ENCODE results near the gene ZNF30.

ZNF30 gene

GRCh38 chr19:34960103-34960805 lies 33.6 kb downstream of the ZNF30 start (continued):
- no peak for TF ChIP-seq ZBTB7A (tag by site-specific recombination; IDR thresholded peaks at IDR 0.05; ENCODE audit: low read depth)
- TF ChIP-seq HOXA7 (CRISPR knock-in tag; IDR thresholded peaks at IDR 0.05; ENCODE audit: borderline replicate concordance), result no peak
- TF ChIP-seq, protein P1, sequence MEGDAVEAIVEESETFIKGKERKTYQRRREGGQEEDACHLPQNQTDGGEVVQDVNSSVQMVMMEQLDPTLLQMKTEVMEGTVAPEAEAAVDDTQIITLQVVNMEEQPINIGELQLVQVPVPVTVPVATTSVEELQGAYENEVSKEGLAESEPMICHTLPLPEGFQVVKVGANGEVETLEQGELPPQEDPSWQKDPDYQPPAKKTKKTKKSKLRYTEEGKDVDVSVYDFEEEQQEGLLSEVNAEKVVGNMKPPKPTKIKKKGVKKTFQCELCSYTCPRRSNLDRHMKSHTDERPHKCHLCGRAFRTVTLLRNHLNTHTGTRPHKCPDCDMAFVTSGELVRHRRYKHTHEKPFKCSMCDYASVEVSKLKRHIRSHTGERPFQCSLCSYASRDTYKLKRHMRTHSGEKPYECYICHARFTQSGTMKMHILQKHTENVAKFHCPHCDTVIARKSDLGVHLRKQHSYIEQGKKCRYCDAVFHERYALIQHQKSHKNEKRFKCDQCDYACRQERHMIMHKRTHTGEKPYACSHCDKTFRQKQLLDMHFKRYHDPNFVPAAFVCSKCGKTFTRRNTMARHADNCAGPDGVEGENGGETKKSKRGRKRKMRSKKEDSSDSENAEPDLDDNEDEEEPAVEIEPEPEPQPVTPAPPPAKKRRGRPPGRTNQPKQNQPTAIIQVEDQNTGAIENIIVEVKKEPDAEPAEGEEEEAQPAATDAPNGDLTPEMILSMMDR (tag by site-specific recombination; IDR thresholded peaks at IDR 0.05), result no peak
- no peak for TF ChIP-seq ZNF521 (tag by site-specific recombination; IDR thresholded peaks at IDR 0.05)

DNA sequence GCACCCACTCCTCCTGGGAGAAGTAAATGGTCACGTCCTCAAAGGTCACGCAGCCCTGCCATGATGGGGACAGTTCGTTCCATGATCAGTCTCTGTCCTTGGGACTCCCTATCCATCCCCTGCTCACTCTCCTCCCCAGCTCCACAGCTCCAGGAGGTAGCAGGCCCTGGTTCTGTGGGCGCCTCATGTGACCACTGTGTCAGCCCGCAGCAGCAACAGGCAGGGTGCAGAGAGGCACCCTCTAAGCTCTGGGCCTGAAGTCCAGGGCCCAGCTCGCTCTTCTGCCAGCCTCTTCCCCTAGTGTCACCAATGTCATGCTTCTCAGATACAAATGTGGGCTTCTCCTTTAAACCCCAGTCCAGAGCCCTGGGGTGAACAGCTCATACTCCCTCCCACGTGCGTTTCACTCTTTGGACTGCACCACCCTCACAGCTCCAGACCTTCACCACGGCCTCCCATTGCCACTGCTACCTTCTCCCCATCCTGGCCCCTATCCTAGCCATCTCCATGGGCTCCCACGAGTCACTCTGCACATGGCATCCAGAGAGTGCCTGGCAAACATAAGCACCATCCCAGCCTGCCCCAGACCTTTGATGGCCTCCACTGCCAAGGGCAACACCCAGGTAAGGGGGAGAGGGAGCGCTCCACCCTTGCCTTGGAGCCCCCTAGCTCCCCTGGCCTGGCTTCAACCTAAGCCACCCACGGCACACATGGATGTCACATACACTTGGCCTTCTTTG lies 34.4 kb downstream of the ZNF30 start:
- H3K27ac ChIP-seq (ENCODE audit: extremely low read depth, low read depth, low read length), result no peak overlapping the region
- CTCF ChIA-PET, result interaction anchor here (0.5 to 6.3 kb wide), 5 partner anchors 12 to 472 kb away, joined by 3 to 52 read pairs (median 4); no protein-coding TSS in a partner anchor
- TF ChIP-seq ZNF140 (tag by site-specific recombination; IDR thresholded peaks at IDR 0.05), result no peak
- TF ChIP-seq ZNF398 (tag by site-specific recombination; IDR thresholded peaks at IDR 0.05), result no peak
- TF ChIP-seq ZNF560 (tag by site-specific recombination; IDR thresholded peaks at IDR 0.05; ENCODE audit: borderline replicate concordance), result peak; percentile 46; the same call in 1 of the 2 replicates
- TF ChIP-seq ZIC2 (tag by site-specific recombination; IDR thresholded peaks at IDR 0.05), result no peak
- TF ChIP-seq ZNF121 (tag by site-specific recombination; IDR thresholded peaks at IDR 0.05), result no peak
- no peak for TF ChIP-seq ZNF274 (IDR thresholded peaks at IDR 0.05; ENCODE audit: low read length)
- TF ChIP-seq ZNF274 (tag by site-specific recombination; IDR thresholded peaks at IDR 0.05; ENCODE audit: borderline replicate concordance), result no peak
- peaks cover 10% of the 10 kb centered on the region; the same call in 1 of the 2 replicates for H3K9me3 ChIP-seq (ENCODE audit: control insufficient read depth, insufficient read depth, low read depth, low read length)
- peaks cover 16% of the 10 kb centered on the region for H3K4me1 ChIP-seq (ENCODE audit: control insufficient read depth, insufficient read depth, low read length)
- POLR2A ChIA-PET, result interaction anchor here (0.6 to 1.0 kb wide), 2 partner anchors 21 to 34 kb away, joined by 3 read pairs; partner anchors contain the start of gene ZNF30
- peaks cover 15 to 59% of the 10 kb centered on the region in 2 experiments for H3K36me3 ChIP-seq (ENCODE audit: control insufficient read depth in 2 of 2, insufficient read depth in 1 of 2, low read length in 2 of 2)
- no peak overlapping the region for H3K4me3 ChIP-seq (ENCODE audit: low read depth, low read length)

DNA sequence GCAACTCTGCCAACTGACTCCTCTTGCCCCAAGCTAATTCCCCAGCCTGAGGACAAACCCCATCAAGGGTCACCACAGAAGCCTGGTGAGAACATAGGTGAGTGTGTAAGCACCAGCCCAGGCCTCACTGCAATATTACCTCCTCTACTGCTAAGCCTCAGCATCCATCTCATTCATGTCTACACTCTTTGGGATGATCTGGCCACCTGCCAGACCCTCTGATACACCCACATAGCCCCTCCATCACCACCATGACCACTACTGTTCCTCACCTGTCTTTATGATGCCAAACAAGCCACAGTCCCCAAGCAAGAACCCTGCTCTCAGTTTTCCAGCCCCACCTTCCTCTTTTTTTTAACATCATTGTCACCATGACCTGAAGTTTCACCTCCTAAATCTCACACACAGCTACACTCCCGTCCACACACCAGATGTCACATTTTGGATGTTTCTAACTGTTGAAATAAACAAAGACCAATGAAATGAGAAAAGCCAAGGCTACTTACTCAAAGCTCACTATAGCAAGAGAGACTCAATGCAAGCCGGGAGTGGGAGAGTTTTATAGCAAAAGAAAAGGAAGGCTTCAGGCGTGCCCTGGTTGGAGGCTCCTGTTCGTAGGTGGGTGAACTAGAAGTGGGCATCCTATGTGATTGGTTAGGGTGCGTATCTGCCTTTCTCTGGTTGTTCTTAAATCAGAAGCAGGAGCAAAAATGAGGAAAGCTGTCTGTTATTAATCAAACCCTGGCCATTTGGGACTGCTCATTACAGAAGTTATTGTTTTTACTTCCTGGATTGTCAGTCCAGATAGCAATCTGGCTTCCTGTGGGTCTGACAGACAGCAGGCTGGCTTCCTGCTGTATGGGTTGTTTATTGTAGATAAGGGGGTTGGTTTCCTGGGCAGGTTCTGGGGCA lies 35.3 kb downstream of the ZNF30 start:
- no peak overlapping the region for H3K4me3 ChIP-seq (ENCODE audit: low read depth, low read length)
- no peak overlapping the region for H3K27ac ChIP-seq (ENCODE audit: extremely low read depth, low read depth, low read length)
- peaks cover 5% of the 10 kb centered on the region; the same call in 1 of the 2 replicates for H3K9me3 ChIP-seq (ENCODE audit: control insufficient read depth, insufficient read depth, low read depth, low read length)
- ChIA-PET POLR2A (no interaction called here), CTCF (interaction anchor here (0.7 to 6.3 kb wide), 10 partner anchors 11 to 1838 kb away, joined by 3 to 52 read pairs (median 4); partner anchors contain the start of gene ZNF30)
- peaks cover 9 to 50% of the 10 kb centered on the region in 2 experiments for H3K36me3 ChIP-seq (ENCODE audit: control insufficient read depth in 2 of 2, insufficient read depth in 1 of 2, low read length in 2 of 2)
- peaks cover 16% of the 10 kb centered on the region for H3K4me1 ChIP-seq (ENCODE audit: control insufficient read depth, insufficient read depth, low read length)
- TF ChIP-seq ZNF658 (tag by site-specific recombination; IDR thresholded peaks at IDR 0.05) (no peak), ZNF24 (tag by site-specific recombination; IDR thresholded peaks at IDR 0.05) (no peak), HOXD13 (CRISPR knock-in tag; IDR thresholded peaks at IDR 0.05; ENCODE audit: borderline replicate concordance) (no peak), ZNF350 (tag by site-specific recombination; IDR thresholded peaks at IDR 0.05) (no peak), ZNF518A (tag by site-specific recombination; conservative IDR thresholded peaks at IDR 0.05; ENCODE audit: low read depth) (0 out of 2 replicates have a peak, but pooled peaks have one; percentile 36), ZNF391 (tag by site-specific recombination; IDR thresholded peaks at IDR 0.05; ENCODE audit: borderline replicate concordance, low read depth) (no peak), ZNF747 (tag by site-specific recombination; IDR thresholded peaks at IDR 0.05) (no peak)
- TF ChIP-seq, protein P2, sequence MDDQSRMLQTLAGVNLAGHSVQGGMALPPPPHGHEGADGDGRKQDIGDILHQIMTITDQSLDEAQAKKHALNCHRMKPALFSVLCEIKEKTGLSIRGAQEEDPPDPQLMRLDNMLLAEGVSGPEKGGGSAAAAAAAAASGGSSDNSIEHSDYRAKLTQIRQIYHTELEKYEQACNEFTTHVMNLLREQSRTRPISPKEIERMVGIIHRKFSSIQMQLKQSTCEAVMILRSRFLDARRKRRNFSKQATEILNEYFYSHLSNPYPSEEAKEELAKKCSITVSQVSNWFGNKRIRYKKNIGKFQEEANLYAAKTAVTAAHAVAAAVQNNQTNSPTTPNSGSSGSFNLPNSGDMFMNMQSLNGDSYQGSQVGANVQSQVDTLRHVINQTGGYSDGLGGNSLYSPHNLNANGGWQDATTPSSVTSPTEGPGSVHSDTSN (CRISPR knock-in tag; IDR thresholded peaks at IDR 0.05), result no peak
